Activated CD4-positive, CD25-positive, alpha-beta regulatory T cell treated with anti-CD3 and anti-CD28 coated beads, Interleukin-2, amount 50 U/mL, for 72 hours (primary cell): Measurements from ENCODE around the gene ANXA7.

ENCODE experiments used
- DNase-seq: peaks from one replicate; pipeline ENCODE4 v3.0.0; 2021

ANXA7 gene

DNA sequence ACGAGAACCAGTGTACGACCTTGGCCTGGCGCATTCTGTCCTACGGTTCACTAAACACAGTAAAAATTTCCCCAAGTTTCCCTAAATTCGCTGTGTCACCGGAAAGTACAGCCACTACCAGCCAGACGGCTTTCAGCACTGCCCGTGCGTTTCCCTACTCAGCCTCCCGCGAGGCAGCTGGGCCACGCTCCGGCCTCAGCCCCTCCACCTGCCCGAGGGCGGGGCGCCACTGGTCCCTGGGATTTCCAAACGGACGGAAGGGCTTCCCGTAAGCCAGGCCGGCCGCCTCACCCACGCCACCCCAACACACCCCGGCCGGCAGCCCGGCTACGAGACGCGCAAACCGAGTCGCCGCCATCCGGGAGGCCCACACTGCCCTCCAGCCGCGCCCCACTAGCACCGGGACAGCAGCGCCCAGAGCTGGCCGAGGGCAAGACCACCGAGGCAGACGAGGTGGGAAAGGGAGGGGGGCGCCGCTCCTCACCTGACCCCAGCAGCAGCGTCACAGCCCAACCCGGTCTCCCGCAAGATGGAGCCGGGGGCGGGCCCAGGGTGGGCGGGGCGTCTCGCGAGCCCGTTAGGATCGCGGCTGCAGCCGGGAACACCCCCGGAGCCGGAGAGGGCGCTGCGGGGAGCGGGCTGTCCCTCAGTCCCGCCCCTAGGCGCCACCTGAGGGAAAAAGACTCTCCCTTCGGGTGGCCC is at the start of gene ANXA7:
Gene ANXA7 (minus strand): TSS at position 531 of the 702 bp plus-strand sequence. CDS start 13,202 bp downstream, outside the sequence.
- DNase-seq: peak; percentile 90

DNA sequence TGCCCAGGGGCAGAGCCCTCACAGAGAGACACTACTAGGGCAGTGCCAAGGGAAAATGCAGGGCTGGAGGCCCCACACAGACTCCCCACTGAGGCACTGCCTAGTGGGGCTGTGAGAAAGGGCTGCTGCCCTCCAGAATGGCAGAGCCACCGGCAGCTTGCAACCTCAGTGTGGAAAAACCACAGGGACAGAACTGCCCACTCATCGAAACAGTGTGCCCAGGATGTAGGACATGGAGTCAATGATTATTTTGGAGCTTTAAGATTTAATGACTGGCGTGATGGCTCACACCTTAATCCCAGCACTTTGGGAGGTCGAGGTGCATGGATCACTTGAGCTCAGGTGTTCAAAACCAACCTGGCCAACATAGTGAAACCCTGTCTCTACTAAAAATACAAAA is 47.0 kb upstream of the ANXA7 start:
- no peak for DNase-seq

DNA sequence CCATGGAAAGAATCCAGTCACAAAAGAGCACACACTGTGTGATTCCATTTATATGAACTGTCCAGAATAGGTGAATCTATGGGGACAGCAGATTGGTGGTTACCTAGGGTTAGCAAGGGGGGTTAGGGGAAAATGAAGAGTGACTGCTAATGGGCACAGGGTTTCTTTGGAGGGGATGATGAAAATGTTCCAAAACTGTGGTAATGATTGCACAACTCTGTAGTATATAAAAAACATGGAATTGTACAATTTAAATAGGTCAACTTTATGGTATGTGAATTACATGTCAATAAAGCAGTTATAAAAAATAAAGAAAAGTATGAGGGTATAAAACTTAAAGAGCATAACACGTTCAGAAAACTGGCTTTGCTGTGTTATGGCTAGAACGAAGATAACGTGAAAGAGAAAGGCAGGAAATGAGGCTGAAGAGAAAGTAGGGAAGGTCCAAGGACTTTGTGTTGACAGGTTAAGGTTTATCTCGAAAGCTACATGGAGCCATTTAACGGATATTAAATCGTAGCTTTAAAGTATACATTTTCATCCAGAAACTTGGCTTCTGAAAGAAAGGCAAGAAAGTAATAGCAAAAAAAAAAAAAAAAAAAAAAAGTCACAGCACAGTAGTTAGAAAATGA is 45.9 kb upstream of the ANXA7 start:
- no peak for DNase-seq

GRCh38 chr10:73456187-73456890 is 42.5 kb upstream of the ANXA7 start:
- DNase-seq: no peak

- no peak for DNase-seq
These were observed 35.3 kb upstream of the ANXA7 start for GRCh38 chr10:73449113-73449512.

DNA sequence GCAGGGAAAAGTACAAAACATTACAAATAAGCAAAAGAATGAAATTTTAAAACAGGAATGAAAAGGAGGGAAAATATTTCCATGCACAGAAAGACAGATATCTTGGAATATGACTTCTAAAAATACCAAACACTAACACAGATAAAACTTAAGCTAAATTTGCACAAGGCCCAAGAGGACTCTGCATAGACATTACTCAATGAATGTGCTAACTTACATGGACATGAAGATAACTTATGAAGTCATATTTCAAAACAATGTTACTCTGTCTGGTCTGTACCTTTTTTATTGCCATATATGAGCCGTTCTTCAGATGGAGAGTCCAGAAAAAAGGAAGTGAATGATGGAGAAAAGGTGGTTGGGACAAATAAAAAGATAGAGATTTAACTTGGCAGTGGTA is 34.5 kb upstream of the ANXA7 start:
- DNase-seq: no peak

DNA sequence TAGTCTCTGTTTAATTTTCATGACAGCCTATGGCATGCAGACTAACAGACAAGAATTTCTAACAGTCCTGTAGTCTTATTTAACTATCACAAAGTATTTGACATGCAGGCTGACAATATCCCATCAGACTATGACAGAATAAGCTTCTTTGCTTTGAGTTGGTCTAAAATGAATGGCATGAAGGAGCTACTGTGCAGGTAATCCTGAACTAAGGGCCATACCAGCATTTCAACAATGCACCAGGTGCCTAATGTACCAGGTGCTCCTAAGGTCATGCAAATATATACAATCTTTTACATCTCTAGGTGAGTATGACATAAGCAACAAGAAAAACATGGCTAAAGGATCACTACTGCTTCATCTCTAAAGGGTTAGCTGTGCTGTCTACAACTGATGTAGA is 33.1 kb upstream of the ANXA7 start:
- no peak for DNase-seq

- DNase-seq: no peak
These were observed 30.6 kb upstream of the ANXA7 start for GRCh38 chr10:73444457-73444856.

DNA sequence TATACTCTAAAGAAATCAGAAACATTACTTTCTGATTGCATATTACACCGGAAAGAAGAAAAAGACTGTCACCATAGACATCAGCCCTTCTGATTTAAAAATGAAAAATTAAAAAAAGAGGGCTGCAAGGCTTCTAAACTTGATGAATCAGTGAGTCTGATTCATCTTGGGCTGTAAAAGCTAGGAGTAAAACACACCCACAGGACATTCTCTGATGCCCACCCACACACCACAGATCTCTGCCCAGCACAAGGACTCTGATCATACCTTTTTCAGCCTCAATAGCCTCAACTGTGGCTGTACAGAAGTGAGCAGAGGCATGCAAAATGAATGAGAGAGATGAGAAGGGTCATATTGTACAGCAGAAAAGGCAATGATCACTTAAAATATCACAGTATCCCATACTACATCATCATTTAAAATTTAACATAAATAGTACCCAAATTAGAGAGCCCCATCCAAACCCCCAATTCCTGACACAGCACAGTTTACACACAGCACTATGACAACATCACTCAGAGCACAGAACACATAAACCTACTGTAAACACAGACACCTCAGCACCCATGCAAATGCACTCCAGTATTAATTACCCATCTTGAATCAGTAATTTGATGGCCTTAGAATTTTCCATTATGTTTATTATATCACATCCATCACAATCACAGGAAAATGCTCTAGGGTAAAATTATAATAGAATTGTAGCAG is 25.9 kb upstream of the ANXA7 start:
- DNase-seq: no peak

DNA sequence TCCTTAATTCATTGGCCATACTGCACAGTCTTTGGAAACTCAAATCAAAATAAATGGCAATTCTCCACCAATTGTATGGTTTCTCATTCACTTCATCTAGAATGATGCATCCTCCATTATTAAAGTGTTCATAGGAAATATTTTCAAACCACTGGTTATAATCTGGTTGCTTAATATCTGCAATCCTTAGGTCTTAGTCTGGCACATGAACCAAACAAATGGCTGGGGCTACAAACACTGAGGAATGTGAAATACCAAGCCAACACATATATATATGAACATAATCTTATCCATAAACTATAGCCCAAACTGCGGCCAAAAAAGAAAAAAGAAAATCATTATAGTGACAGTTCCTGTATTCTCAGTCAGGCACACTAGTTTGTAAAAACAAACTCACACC is 25.2 kb upstream of the ANXA7 start:
- DNase-seq: no peak

DNA sequence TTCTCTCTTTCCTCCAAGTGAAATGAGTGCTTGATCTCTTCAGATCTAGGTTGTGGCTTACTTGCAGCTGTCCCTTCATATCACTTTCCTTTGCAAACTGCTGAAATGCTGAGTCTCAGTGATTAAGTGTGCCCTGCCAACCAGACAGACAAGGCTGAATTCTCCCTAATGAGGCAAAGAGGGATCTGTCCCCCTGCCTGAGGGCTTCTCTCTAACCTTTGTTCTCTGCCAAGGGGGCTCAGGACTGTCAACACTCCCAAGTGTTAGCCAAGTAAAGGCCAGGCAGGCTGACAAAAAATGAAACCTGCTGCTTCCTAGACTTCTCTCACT is 19.6 kb upstream of the ANXA7 start, which contains the start of gene MSS51:
Gene MSS51 (minus strand): TSS at position 24 of the 330 bp plus-strand sequence. CDS start 5,277 bp downstream, outside the sequence.
- no peak for DNase-seq

DNA sequence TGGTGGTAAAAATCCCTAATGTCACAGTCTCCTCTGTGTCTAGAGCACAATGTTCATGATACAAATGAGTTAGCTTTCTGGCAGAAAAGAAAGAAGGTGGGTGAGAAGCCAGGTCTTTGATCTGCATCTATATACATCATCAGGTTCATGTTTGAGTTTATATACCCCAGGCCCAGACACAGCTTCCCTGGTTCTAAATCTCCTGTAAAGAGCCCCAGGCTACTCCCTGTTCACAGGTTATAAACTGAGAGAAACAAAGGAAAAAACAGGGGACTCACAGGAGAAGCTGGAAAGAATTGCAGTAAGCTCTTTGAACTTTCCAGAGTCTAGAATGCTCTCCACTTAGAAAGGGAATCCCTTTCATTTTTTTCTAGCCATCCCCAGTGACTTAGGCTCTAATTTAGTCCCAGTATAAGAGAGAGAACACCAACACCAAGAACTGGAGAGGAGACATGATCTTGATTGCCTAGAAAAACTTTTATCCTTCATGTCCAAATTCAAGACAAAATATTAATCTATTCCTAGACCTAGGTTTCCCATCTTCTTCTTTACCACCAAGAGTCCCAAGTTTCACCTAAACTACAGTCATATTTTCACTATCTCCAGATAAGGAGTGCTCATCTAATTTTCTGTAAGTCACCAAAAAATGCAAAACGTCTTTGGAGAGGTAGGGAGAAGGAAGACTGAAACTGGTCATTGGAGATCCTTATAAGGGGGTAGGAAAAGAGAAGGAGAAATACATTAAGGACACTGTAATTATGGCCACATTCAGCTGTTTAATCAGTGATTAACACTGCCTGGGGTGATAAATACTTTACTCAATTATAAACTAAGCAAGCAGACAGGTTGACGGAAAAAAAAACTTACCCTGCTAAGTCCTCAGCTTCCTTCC is 19.0 kb upstream of the ANXA7 start:
- no peak for DNase-seq

DNA sequence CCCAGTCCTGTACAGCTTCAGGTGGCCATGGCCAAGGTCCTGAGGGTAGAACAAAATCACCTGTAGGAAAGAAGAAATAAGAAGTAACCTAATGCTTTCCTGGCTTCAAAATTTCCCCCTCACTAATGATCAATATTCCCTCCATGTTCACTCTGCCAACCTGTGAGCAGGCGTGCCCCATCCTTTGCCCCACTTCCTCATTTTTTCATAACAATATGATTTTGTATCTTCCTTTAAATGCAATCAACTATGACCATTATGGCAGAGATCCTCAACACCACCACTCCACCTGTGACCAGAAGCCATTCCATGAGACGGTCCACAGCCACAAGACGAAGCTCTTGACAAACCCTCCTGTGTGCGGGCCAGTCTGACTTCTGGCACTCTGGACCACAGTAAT is 12.5 kb upstream of the ANXA7 start:
- no peak for DNase-seq

- no peak for DNase-seq
These were observed 10.6 kb upstream of the ANXA7 start for GRCh38 chr10:73424478-73424877.

DNA sequence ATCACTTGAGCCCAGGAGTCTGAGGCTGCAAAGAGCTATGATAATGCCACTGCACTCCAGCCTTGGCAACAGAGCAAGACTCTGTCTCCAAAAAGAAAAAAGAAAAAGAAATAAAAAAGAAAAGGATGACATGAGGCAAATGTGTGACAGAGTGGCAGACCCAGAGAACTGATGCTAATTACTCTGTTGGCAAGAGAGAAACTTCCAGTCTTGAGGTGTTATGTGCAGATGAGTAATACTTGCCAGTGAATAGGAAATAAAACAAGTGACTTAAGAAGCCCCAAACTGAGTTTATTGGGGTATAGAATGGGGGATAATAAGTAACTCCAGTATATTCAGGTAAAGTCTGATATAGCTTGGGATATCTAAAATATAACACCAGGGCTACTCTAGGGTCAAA is 9.5 kb upstream of the ANXA7 start:
- no peak for DNase-seq

DNA sequence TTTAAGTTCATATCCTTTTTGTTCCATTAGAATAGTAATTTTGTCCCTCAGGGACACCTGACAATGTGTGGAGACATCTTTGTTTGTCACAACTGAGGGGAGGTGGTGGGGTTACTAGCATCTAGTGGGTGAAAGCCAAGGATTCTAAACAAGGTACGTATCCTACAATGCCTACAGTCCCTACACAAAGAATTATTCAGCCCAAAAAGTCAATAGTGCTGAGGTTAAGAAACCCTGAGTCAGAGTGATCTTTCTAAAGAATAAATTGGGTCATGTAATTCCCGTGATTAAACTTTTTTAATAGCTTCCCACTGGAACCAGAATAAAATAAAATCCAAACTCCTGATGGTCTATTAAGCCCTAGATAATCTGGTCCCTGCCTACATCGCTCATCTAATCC is 2.7 kb upstream of the ANXA7 start:
- no peak for DNase-seq

GRCh38 chr10:73414230-73414945 is 530 bp upstream of the ANXA7 start:
- DNase-seq: no peak

DNA sequence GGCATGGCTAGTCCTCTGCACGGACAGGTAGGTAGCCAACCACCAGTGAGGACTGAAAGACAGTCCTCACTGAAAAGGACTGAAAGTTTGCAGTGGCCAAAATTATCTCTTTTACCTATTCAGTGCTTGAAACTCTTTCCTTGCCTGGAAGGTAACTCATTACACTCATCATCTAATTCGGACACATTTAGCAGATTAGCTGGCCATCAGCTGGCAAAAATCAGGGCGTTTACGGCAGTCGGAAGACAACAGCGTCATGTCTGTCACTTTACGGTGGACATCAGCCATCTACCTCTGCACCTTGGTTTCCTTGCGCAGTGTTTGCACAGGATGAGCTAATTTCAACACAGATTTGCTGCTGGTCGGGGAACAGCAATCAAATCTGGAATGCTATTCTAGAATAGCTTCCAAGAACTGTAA is 740 bp downstream of the ANXA7 start:
- DNase-seq: no peak

DNA sequence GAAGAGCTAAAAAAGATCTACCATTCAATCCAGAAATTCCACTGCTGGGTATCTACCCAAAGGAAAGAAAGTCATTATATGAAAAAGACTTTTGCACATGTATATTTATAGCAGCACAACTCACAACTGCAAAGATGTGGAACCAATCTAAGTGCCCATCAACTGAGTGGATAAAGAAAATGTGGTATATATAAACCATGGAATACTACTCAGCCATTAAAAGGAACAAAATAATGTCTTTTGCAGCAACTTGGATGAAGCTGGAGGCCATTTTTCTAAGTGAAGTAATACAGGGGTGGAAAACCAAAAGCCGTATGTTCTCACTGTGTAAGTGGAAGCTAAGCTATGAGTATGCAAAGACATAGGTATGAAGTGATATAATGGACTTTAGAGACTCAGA is 3.0 kb downstream of the ANXA7 start:
- no peak for DNase-seq

DNA sequence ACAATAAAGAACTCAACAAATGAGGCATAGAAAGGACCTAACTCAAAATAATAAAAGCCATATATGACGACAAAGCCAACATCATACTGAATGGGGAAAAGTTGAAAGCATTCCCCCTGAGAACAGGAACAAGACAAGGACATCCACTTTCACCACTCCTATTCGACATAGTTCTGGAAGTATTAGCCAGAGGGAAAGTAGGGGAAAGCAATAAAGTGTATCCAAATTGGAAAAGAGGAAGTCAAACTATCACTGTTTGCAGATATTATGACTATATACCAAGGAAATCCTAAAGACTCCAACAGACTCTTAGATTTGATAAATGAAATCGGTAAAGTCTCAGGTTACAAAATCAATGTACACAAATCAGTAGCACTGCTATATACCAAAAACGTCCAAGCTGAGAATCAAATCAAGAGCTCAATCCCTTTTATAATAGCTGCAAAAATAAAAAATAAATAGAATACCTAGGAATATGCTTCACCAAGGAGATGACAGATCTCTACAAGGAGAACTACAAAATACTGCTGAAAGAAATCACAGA is 4.8 kb downstream of the ANXA7 start:
- DNase-seq: no peak

DNA sequence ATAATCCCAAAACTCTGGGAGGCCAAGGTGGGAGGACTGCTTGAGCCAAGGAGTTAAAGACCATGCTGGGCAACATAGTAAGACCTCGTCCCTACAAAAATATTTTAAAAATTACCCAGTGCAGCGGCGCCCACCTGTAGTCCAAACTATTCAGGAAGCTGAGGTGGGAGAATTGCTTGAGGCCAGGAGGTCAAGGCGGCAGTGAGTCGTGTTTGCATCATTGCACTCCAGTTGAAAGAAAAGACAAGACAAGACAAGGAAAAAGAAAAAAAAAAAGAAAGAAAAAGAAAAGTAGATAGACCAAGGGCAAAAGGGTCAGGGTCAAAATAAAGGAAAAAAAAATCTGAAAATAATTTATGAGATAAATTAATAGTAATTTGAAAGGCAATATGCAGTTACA is 5.8 kb downstream of the ANXA7 start:
- no peak for DNase-seq

- DNase-seq: no peak
These were observed 6.4 kb downstream of the ANXA7 start for GRCh38 chr10:73407495-73407894.
